Prostate gland (tissue), 1 donor: Measurements from ENCODE around the gene ATP5F1B.

Source experiments
- POLR2A ChIP-seq: fragments of 450-650 bp; IDR thresholded peaks from one replicate; pipeline ENCODE4 v1.6.1; 2016; ENCODE audit warnings: antibody characterized with exemption, mild to moderate bottlenecking
- POLR2AphosphoS5 ChIP-seq: sonication (generic); formaldehyde crosslinking; IDR thresholded peaks from one replicate; pipeline ENCODE4 v1.6.1; 2017; ENCODE audit warnings: antibody characterized with exemption

DNA sequence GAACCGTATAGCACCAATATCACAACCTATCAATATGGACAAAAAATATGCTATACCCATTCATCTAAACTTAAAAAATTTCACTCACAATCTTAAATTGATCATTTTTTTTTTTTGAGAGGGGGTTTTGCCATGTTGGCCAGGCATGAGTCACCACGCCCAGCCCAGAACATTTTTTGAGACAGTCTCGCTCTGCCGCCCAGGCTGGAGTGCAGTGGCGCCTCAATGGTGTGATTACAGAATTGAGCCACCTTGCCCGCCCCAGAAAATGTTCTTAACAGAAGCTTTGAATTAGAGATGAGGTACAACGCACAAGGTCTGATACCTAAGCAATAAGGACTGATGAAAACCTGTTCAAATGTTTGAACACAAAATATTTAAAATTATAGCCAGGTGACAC, 15.8 kb upstream of the ATP5F1B start:
- TF ChIP-seq POLR2AphosphoS5 (no peak), POLR2A (no peak)
